Pons (tissue), 1 donor: ENCODE measurements around the gene GFM1.
A peak's percentile ranks its signal among the peaks of the same experiment; 100 is the strongest.
"Not testable (repeated sequence)": the region's sequence is repeated elsewhere in the genome, so short reads cannot be mapped to it uniquely, and the experiment has no call there.

Experiments
- DNase-seq: peaks from one replicate; pipeline ENCODE4 v3.0.0-alpha.2; 2016; ENCODE audit warnings: low spot score

Gene GFM1

GRCh38 chr3:158678687-158679086, 34.4 kb downstream of the GFM1 start:
- DNase-seq: no peak

GRCh38 chr3:158679547-158680000, 35.2 kb downstream of the GFM1 start:
- no peak for DNase-seq

GRCh38 chr3:158680861-158681260, 36.5 kb downstream of the GFM1 start:
- DNase-seq: no peak

GRCh38 chr3:158683230-158683962, 39.1 kb downstream of the GFM1 start:
- DNase-seq: no peak

GRCh38 chr3:158685159-158685558, 40.8 kb downstream of the GFM1 start:
- no peak for DNase-seq

GRCh38 chr3:158693866-158694456, 49.6 kb downstream of the GFM1 start:
- not testable (repeated sequence) for DNase-seq

- DNase-seq: no peak
These were observed 52.3 kb downstream of the GFM1 start for GRCh38 chr3:158696618-158697017.

- DNase-seq: no peak
These were observed 56.2 kb downstream of the GFM1 start for GRCh38 chr3:158700559-158700958.

GRCh38 chr3:158701420-158702065, 57.2 kb downstream of the GFM1 start:
- DNase-seq: no peak

GRCh38 chr3:158702815-158703481, 58.6 kb downstream of the GFM1 start:
- no peak for DNase-seq

GRCh38 chr3:158703566-158703965, 59.2 kb downstream of the GFM1 start:
- DNase-seq: no peak

- no peak for DNase-seq
These were observed 65.3 kb downstream of the GFM1 start for GRCh38 chr3:158709666-158710083.

GRCh38 chr3:158710601-158711000, 66.3 kb downstream of the GFM1 start:
- DNase-seq: no peak

GRCh38 chr3:158711886-158712285, 67.6 kb downstream of the GFM1 start:
- DNase-seq: peak; percentile 38

- no peak for DNase-seq
These were observed 68.1 kb downstream of the GFM1 start for GRCh38 chr3:158712443-158712842.

- peak; percentile 78 for DNase-seq
These were observed 68.8 kb downstream of the GFM1 start for GRCh38 chr3:158713094-158713499.

GRCh38 chr3:158717576-158717975, 73.2 kb downstream of the GFM1 start:
- DNase-seq: no peak

- DNase-seq: no peak
These were observed 74.3 kb downstream of the GFM1 start for GRCh38 chr3:158718490-158719170.

GRCh38 chr3:158722108-158722507, 77.8 kb downstream of the GFM1 start:
- no peak for DNase-seq

- no peak for DNase-seq
These were observed 79.7 kb downstream of the GFM1 start for GRCh38 chr3:158723991-158724390.

- DNase-seq: no peak
These were observed 81.2 kb downstream of the GFM1 start for GRCh38 chr3:158725348-158726011.
